ENCODE results near the gene HMG20A. TPM values are rescaled to one million over a fixed set of nuclear protein-coding genes. Genes with fewer than 3 reads are reported as not detected.
A peak's percentile ranks its signal among the peaks of the same experiment; 100 is the strongest.

Gene HMG20A
- total RNA-seq, 2 donors from 2014 or later = 30.9 to 34.7 TPM

GRCh38 chr15:77499087-77499760 is 78.5 kb downstream of the HMG20A start:
- no peaks in the 10 kb centered on the region for H3K27me3 ChIP-seq
- peaks cover 0 to 55% of the 10 kb centered on the region in 2 donors for H3K4me1 ChIP-seq
- TF ChIP-seq CTCF (IDR thresholded peaks at IDR 0.05) = no peak
- peak overlapping the region; percentile 79 to 92 for H3K27ac ChIP-seq
- H3K9me3 ChIP-seq = no peaks in the 10 kb centered on the region
- no peak overlapping the region for H3K4me3 ChIP-seq
- H3K36me3 ChIP-seq = no peaks in the 10 kb centered on the region
- DNase-seq (ENCODE audit: low spot score) = no peak

GRCh38 chr15:77500989-77501388 is 80.3 kb downstream of the HMG20A start:
- Histone ChIP-seq H3K4me3 (no peak overlapping the region), H3K4me1 (peaks cover 0 to 52% of the 10 kb centered on the region in 2 donors), H3K27ac (no peak overlapping the region), H3K9me3 (no peaks in the 10 kb centered on the region), H3K27me3 (no peaks in the 10 kb centered on the region), H3K36me3 (no peaks in the 10 kb centered on the region)
- no peak for DNase-seq (ENCODE audit: low spot score)
- TF ChIP-seq CTCF (IDR thresholded peaks at IDR 0.05) = no peak

GRCh38 chr15:77502379-77503095 is 81.8 kb downstream of the HMG20A start:
- no peak overlapping the region for H3K27ac ChIP-seq
- no peak overlapping the region for H3K4me3 ChIP-seq
- DNase-seq (ENCODE audit: low spot score) = no peak
- no peak for TF ChIP-seq CTCF (IDR thresholded peaks at IDR 0.05)
- no peaks in the 10 kb centered on the region for H3K36me3 ChIP-seq
- H3K4me1 ChIP-seq = peaks cover 0 to 52% of the 10 kb centered on the region in 2 donors
- H3K27me3 ChIP-seq = no peaks in the 10 kb centered on the region
- no peaks in the 10 kb centered on the region for H3K9me3 ChIP-seq

GRCh38 chr15:77503240-77503639 is 82.6 kb downstream of the HMG20A start:
- no peaks in the 10 kb centered on the region for H3K27me3 ChIP-seq
- H3K27ac ChIP-seq = no peak overlapping the region
- H3K4me3 ChIP-seq = no peak overlapping the region
- peaks cover 0 to 52% of the 10 kb centered on the region in 2 donors for H3K4me1 ChIP-seq
- TF ChIP-seq CTCF (IDR thresholded peaks at IDR 0.05) = no peak
- no peaks in the 10 kb centered on the region for H3K36me3 ChIP-seq
- no peaks in the 10 kb centered on the region for H3K9me3 ChIP-seq
- DNase-seq (ENCODE audit: low spot score) = no peak

- H3K4me3 ChIP-seq = no peak overlapping the region
- DNase-seq (ENCODE audit: low spot score) = no peak
- H3K36me3 ChIP-seq = no peaks in the 10 kb centered on the region
- H3K4me1 ChIP-seq = peaks cover 0 to 52% of the 10 kb centered on the region in 2 donors
- no peaks in the 10 kb centered on the region for H3K27me3 ChIP-seq
- no peaks in the 10 kb centered on the region for H3K9me3 ChIP-seq
- H3K27ac ChIP-seq = no peak overlapping the region
- TF ChIP-seq CTCF (IDR thresholded peaks at IDR 0.05) = no peak
Measured at GRCh38 chr15:77503764-77504163, 83.1 kb downstream of the HMG20A start.
